ENCODE measurements around the gene RANGRF.

Gene RANGRF

DNA sequence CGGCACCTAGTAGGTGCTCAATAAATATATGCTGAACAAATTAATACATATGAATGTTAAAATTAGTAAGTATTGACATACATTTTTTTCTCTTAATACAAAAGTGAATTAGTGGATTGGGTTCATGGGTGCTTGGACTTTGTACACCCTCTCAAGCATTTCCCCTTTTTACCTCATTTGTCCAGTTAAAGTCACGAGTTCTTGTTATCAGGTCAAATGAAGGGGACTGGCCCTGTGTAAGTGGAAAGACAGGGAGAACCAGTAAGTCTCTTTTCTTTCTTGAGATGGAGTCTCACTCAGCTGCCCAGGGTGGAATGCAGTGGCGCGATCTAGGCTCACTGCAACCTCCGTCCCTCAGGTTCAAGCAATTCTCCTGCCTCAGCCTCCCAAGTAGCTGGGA, 13.7 kb upstream of the RANGRF start:
- no peak for DNase-seq (ENCODE audit: low spot score)

DNA sequence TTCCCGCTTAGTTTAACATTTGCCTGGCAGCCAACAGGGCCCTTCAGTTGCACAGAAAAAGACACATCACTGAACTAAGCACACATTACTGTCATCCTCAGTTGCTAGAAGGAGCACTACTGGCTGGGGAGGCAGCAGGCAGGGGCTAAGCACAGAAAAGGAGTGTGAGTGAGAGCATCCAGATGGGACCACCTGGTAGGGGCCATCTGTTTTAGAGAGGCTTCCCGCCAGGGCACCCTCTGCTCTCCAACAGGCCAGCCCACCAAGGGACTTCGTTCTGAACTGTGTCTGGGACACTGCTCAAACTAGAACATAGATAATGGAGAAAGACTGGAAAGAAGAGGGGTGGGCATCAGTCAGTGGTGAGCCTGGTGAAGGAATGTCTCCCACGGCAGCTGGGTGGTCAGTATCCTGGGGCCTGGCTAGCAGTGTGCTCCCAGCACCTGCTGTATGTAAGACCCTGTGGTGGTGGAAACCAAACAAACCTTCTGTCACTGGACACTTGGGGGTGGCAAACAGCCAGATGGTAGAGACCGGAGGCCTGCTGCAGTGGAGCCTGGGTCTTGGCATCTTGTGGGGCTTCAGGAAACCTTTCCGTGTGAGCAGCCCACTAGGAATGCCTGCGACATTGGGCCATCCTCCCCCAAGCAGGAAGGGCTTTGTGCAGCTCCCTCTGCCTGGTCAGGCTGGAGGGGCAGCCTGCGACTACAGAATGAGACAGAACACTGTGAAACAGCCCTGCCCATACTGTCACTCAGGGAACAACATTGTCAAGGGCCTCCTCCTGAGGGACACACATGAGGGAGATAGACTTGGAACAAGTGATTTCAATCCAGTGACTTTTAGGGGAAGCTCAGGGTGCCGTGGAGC, 12.8 kb upstream of the RANGRF start:
- no peak for DNase-seq (ENCODE audit: low spot score)

DNA sequence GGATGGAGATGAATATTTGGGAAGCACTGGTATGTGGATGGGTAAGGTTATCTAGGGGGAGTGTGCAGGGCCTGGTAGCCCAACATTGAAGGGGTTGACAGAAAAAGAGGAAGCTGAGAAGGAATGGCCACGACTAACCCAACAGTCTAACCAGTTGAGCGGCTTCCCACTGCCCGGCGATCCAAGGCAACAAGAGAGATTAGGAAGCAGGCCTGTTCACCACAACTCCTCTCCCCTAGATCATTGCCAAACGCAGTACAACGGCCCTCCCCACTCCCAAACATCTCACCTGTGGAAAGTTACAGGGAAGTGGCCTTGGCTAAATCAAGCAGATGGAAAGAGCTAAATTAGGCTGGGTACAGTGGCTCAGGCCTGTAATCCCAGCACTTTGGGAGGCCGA, 11.2 kb upstream of the RANGRF start:
- DNase-seq (ENCODE audit: low spot score): no peak

DNA sequence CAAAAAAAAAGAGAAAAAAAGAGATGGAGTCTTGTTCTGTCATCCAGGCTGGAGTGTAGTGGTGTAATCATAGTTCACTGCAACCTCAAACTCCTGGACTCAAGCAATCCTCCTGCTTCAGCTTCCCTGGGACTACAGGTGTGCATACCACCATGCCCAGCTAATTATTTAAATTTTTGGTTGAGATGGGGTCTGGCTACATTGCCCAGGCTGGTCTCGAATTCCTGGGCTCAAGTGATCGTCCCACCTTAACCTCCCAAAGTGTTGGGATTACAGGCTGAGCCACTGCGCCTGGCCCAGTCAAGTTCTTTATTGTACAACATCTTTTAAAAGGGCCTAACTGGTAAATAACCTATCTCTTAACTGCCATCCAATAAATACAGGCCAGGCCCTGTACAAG, 6.1 kb upstream of the RANGRF start:
- no peak for DNase-seq (ENCODE audit: low spot score)

DNA sequence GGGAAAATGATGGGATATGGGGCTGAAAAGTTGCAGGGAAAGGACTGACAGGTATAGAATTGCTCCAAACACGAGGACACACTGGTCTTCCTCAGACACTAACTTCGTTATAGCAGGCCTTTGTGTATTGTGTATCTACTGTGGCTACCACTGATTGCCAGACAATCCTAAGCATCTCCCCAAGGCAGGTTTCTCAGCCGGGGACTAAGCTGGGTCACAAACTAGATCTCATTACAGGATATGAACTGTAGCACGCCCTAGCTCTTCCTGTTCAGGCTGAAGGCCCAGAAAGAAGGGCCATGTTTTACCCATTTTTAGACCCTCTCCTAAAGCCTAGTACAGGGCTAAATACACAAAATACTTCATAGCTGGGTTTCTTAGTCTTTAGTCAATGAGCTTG, 5.1 kb upstream of the RANGRF start:
- DNase-seq (ENCODE audit: low spot score): no peak

DNA sequence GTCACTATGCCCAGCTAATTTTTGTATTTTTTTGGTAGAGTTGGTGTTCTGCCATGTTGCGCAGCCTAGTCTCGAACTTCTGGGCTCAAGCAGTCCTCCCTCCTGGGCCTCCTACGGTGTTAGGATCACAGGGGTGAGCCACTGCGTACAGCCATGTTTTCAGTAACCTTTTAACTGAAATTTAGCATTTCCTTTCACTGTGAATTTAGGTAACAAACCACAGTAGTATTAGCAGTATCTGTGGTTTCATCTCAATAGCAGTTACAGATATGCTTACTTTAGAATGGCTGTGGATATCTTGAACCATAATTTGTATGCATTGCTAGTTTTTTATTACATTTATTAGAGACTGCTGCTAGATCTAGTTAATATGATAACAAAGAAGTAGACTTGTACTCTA, 4.3 kb upstream of the RANGRF start:
- DNase-seq (ENCODE audit: low spot score): no peak

DNA sequence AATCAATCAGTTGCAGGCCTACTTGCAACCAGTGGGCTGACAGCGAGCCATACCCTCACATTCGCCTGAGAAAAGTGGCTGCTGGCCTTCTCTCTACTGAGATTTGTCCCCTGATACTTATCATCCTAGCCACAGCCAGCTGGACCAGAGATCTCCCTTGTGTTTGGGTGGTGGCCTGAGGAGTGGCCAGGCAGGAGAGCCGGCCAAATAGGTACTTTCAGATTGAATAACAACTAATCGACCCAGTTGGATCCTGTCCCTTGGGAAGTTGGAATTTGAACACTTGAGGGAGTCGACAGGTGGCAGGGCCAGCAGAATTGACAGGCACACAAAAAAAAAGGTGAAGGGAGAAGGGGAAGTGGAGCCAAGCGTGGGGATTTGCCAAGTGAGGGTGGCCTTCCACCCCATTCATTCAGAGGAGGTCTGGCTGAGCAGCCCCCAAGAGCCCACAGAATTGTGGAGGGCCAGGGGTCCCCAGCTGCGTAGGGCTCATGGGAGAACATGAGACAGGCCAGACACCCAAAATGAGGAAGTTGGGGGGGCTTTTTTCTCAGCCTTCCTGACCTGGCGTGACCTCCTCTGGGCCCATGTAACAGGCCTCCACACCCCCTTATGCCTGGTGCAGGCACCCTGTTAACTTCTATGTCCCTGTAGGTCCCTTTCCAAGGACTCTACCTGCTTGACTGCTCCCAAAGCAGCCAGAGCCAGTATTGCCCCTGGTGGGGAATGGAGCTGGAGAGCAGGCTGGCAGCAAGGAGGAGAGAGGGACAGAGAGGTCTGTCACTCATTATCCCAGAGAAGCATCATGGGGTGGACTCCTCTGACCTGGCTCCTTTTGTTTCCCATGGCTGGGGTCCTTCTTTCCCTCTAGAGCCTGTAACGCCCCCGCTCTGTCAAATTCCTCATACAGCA, 2.9 kb upstream of the RANGRF start:
- no peak for DNase-seq (ENCODE audit: low spot score)

DNA sequence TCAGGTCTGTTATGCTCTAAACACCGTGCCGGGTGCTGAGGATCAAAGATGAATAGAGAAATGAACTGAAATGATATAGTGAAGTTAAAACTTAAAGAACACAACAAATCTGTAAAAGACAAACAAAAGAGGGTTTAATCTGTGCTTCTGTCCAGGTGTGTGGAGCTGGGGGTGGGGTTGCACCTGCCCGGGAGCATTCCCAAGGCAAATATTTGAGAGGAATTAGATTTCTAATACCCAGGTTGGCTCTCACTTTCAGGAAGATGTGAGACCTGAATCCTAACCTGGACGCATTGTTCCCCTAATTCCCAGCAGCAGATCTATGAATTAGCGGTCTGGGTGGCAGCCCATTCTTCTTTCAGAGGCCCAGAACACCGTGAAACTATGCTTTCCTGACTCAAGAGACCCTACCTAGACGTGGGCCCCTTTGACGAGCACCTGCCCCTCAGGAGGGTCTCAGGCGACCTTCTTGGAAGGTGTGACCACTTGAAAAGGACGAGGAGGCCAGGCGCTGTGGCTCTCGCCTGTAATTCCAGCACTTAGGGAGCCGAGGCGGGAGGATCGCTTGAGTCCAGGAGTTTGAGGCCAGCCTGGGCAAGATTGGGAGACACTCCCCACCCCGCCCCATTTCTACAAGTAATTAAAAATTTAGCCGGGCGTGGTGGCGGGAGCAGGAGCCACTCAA, 677 bp upstream of the RANGRF start:
- DNase-seq (ENCODE audit: low spot score): no peak

DNA sequence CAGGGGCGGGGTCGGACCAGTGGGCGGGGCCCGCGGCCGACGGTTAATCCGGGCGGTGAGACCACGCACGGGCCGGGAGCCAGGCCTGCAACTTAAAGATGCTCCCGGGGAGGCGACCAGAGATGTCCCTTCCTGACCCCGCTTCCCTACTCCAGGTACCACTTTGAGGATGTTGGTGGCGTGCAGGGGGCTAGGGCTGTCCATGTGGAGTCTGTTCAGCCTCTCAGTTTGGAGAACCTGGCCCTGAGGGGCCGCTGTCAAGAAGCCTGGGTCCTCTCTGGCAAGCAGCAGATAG, 580 bp downstream of the RANGRF start:
- no peak for DNase-seq (ENCODE audit: low spot score)

DNA sequence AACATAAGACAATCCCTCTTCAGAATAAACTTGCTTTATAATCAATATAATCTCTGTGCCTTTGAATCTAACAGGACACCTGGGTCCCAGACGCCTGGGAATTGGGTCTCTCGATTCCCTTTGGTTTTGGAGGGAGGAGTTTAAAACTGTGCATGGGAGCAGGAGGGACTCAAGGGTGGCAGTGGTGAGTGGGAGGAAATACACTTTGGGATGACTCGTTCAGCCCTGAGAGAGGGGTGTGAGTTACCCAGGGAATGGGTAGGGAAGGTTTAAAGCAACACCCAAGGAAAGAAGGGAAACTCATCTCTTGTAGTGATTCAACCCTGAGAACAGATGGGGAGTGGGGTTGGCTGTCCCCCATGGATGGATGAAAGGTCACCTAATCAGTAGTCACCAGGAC, 1.6 kb downstream of the RANGRF start:
- DNase-seq (ENCODE audit: low spot score): no peak

DNA sequence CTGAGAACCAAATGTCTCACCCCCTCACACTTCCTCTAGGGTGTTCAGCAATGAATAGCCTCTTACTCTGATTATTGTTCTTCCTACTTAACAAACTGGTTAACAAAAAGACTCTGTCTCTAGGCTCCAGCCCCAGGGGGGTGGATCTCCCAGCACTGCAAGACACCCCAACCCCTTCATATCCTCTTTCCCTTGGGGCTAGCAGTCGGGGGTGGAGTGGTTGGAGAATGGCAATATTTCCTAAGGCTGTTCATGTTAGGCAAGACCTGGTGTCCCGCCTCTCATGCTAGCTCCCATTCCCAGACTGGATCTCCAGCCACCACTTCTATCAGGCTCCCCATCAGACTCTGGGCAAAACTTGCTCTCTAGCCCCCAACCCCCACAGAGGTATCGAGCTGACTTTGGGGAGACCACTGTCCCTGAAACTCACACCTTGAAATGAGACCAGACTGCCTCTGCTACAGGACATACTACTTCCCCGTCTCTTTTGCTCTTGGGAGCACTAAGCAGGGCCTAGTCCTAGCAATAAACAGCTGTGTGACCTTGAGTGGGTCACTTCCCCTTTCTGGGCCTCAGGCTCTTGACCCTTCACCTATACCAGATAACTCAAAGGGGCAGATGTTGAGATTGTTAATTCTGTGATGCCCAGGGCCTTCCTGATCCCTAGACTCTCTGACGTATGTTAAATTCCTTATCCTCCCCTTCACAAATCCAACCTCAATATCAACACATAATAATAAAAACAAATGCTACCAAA, 4.3 kb downstream of the RANGRF start:
- DNase-seq (ENCODE audit: low spot score): no peak

DNA sequence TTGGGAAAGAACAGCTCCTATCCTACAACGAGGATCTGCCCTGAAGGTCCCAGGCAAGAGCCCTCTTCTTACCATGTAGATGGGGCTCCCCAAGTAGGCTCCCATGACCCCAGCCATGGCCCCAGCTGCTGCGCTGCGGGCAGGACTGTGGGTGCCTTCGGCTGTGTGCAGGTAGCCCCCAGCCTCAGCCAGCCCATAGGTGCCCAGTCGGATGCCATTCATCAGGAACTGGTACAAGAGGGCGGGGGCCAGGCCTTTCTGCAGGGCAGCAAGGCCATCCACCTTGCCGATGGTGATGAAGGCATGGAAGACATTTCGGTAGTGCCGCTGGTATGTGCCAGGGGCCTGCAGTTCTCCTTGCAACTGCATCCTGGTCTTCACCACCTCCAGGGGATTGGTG, 5.9 kb downstream of the RANGRF start:
- DNase-seq (ENCODE audit: low spot score): no peak

DNA sequence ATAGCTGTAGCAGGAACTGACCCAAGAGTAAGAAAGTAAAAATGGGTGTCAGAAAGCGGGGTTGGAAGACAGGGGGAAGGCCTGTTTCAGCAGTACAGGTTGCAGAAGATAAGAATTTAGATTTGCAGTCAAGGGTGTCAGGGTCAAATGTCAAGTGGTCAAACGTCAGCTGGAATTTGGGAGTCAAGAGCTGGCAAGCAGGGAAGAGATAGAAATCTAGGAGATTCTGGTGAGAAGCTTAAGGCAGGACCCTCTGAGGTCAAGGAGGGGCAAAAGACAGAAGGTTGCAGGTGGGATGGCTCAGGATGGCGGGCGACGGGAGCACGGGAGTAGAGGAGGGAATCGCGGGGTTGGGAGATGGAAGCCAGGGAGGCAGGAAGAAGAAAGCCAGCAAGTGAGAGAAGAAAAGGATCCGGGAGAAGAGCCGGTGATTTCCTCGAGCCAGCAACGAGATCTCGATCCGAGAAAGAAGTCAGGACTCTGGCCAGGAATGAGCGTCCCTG, 6.4 kb downstream of the RANGRF start:
- DNase-seq (ENCODE audit: low spot score): no peak

DNA sequence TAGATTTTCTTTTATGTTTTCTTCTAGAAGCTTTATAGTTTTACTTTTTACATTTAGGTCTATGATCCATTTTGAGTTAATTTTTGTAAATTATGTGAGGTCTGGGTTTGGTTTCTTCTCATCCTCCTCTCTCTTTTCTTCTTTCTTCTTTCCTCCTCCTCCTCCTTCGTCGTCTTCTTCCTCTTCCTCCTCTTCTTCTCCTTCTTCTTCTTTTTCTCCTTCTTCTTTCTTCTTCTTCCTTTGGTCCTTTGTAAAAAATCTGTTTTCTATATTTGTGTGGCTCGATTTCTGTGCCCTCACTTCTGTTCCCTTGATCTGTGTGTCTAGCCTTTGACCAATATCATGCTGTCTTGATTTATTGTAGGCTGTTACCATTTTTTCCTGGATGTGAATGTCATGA, 11.8 kb downstream of the RANGRF start:
- DNase-seq (ENCODE audit: low spot score): no peak

DNA sequence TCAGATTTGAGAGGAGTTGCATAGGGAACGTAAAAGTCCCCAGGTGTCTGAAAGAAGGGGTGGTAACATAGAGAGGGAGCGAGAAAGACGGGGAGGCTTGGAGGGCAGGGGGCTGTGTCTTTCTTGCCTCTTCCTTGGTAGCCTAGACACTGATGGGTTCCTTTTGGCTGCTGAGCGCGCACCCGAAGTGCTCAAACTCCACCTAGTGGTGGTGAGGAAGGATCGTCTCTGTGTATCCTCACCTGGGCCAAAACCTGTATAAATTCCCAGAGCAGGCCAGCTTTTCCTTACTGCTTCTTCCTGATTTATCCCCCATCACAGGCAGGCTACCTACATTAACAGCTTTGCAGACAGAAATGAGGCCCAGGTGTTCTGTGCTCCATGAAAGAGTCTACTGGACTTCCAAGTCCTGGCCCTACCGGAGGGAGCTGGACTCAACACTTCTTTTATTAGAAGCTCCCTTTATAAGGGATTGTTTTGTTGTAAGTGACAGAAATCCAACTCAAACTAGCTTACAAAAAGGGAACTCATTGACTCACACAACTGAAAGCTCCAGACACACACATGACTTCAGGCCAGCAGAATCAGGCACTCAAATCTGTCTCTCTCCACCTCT, 12.3 kb downstream of the RANGRF start:
- peak; percentile 86 for DNase-seq (ENCODE audit: low spot score)

DNA sequence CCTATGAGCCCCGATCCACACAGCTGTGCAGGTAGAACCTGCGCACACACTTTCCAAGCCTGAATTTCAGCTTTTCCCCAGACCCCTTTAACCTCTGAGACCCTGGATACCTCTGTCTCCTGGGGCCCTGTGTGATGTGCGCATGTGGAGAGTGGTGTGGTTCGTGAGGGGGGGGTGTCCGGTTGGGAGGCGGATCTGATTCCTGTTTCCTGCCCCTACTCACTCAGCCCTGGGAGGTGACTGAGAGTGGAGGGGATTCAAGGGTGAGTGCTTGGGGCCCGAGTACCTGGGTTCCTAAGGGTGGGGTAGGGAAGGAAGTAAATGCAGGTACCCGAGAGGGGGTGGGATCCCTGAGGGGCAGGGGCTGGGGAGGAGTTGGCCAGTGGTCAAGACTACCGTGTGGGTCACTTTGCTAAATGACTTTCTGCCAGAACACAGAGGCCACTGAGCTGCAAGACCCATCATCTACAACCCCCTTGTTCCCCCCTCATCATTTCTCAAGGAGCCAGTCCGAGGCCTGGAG, 22.2 kb downstream of the RANGRF start:
- no peak for DNase-seq (ENCODE audit: low spot score)

DNA sequence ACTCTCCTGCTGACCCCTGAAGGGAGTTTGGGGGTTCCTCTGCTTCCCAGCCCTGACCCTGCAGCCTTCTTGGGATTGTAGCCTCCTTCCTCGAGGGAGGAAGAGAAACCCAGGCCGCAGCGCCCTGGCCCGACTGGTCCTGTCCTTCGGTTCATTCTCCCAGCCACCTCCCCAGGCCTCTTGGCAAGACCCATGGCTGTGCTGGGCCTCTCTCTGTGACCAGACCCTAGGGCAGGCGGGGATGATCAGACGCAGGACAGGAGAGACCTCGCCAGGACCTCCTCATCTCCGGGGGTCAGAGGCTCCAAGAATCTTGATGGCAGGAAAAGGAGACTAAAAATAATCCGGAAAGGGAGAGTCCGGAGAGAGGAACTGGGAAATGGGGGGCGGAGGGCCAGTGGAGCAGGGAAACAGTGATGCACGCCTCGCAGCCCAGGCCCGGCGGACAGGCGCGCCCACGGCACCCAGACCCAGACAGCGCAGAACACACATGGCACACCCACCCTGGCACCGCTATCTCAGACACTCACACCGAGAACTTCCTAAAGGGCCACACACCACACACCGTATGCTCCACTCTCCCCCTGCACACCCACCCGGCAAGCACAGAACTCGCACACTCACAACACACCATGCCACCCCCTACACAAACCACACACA, 22.8 kb downstream of the RANGRF start:
- DNase-seq (ENCODE audit: low spot score): no peak

DNA sequence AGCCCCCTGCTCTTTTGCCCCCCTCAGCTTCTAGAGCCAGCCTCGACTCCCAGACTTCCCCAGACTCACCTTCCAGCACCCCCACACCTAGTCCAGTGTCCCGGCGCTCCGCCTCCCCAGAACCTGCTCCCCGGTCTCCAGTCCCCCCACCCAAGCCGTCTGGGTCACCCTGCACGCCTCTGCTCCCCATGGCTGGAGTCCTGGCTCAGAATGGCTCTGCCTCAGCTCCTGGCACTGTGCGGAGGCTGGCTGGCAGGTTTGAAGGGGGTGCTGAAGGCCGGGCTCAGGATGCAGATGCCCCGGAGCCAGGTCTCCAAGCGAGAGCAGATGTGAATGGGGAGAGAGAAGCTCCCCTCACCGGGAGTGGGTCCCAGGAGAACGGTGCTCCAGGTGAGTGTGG, 23.8 kb downstream of the RANGRF start:
- no peak for DNase-seq (ENCODE audit: low spot score)

DNA sequence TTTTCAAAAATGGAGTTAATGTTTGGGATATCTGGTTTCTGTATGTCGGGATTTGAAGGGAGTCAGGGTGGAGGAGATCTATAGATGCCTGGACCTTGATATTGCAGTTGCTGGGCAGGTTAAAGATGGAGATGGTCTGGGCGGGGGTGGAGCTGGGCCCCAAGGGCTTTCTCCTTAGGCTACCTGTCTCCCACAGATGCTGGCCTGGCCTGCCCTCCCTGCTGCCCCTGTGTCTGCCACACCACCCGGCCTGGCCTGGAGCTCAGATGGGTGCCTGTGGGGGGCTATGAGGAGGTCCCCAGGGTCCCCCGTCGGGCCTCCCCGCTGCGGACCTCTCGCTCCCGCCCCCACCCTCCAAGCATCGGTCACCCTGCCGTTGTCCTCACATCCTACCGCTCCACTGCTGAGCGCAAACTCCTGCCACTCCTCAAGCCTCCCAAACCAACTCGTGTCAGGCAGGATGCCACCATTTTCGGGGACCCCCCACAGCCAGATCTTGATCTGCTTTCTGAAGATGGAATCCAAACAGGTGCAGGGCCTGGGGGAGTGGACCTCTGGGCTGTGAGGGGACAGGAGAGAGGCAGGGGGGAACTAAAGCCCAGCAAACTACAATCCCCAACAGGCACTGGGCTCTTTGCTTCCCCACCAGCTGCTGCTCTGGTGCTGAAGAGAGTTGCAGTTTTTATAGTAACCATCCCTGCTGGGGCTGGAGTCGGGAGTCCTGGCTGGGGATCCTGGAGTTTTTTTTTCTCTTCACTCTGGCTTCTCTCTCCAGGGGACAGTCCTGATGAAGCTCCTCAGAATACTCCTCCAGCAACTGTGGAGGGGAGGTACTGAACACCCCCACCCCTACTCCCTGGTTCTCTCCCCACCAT, 24.5 kb downstream of the RANGRF start:
- no peak for DNase-seq (ENCODE audit: low spot score)

Data from Ammon's horn (tissue), 1 donor.